Mucosa of rectum (tissue), 2 donors: Measurements from ENCODE around the gene SRRM3.
"Not testable (repeated sequence)": the region's sequence is repeated elsewhere in the genome, so short reads cannot be mapped to it uniquely, and the experiment has no call there.

Source experiments
- H3K27ac ChIP-seq, 2 donors: one replicate each; pipeline ENCODE4 v1.7.0; 2013; ENCODE audit warnings: inconsistent platforms in 2 of 2, low read depth in 2 of 2, low read length in 2 of 2
- H3K27me3 ChIP-seq, 2 donors: one replicate each; pipeline ENCODE4 v1.7.0; 2013; ENCODE audit warnings: low read length in 2 of 2; ENCODE audit not compliant: control insufficient read depth in 2 of 2, insufficient read depth in 2 of 2
- H3K36me3 ChIP-seq, 2 donors: one replicate each; pipeline ENCODE4 v1.7.0; 2013; ENCODE audit warnings: low read length in 2 of 2; ENCODE audit not compliant: control insufficient read depth in 2 of 2, insufficient read depth in 2 of 2
- H3K4me1 ChIP-seq, 2 donors: one replicate each; pipeline ENCODE4 v1.7.0; 2013; ENCODE audit warnings: low read length in 2 of 2, mild to moderate bottlenecking in 1 of 2; ENCODE audit not compliant: control insufficient read depth in 2 of 2, insufficient read depth in 2 of 2
- H3K4me3 ChIP-seq, 2 donors: one replicate each; pipeline ENCODE4 v1.7.0; 2013; ENCODE audit warnings: low read length in 2 of 2
- H3K9ac ChIP-seq, 2 donors: one replicate each; pipeline ENCODE4 v1.7.0; 2013; ENCODE audit warnings: low read length in 2 of 2, low read depth in 1 of 2, mild to moderate bottlenecking in 1 of 2
- H3K9me3 ChIP-seq, 2 donors: one replicate each; pipeline ENCODE4 v1.7.0; 2013; ENCODE audit warnings: low read length in 2 of 2; ENCODE audit not compliant: control insufficient read depth in 2 of 2
- donor health status: healthy.
- donor health status: Normal muscosa, but diverticular disease.

SRRM3 gene

GRCh38 chr7:76282344-76283253 lies 80.9 kb downstream of the SRRM3 start:
- Histone ChIP-seq H3K9me3 (no peaks in the 10 kb centered on the region), H3K36me3 (no peaks in the 10 kb centered on the region), H3K4me1 (no peaks in the 10 kb centered on the region), H3K27ac (no peak overlapping the region), H3K9ac (no peak overlapping the region), H3K27me3 (peaks cover 14 to 17% of the 10 kb centered on the region in 2 donors), H3K4me3 (peak overlapping the region in 1 of 2 donors; percentile 26)

DNA sequence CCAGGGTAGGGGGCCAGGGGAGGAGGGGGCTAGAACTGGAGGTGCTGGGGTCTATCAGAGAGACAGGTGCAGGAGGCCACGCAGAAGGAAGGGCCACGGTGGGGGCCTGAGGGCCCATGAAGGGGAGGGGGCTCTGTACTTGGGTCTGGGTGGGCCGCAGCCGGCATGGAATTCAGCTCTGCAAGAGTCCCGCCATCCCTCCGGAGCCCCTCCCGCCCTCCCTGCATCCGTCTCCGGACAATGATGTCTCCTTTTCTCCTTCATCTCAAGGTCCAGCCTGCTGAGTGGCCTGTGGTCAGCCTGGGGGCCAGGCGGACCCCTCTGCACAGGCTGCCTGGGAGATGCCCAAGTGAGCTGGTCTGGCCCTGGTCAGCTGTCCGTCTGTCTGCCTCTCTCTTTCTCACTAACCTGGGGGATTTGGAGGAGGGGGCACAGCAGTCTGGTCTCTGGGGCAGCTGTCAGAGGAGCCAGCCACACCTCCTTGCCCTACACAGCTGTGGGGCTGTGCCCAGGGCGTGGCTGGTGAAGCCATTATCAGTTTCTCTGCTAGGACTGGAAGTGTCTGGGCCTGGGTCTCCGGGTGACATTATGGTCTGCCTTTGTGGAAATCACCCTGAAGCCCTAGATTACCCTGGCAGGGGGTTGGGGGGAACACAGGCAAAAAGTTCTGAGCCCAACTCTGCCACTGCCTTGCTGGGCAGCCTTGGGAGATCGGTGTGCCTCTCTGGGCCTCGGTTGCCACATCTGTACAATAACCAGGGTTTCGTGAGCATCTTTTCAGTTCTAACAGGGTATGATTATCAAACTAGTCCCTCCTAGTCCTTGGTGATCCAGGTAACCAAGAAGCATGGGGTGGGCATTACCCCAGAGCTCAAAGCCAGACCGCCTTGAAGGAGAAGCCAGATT lies 81.8 kb downstream of the SRRM3 start:
- Histone ChIP-seq H3K27me3 (peaks cover 14 to 15% of the 10 kb centered on the region in 2 donors), H3K4me3 (no peak overlapping the region), H3K9me3 (no peaks in the 10 kb centered on the region), H3K9ac (no peak overlapping the region), H3K4me1 (no peaks in the 10 kb centered on the region), H3K27ac (no peak overlapping the region), H3K36me3 (no peaks in the 10 kb centered on the region)

- H3K27ac ChIP-seq, result no peak overlapping the region
- H3K4me3 ChIP-seq, result no peak overlapping the region
- peaks cover 11 to 12% of the 10 kb centered on the region in 2 donors for H3K27me3 ChIP-seq
- H3K4me1 ChIP-seq, result no peaks in the 10 kb centered on the region
- H3K9me3 ChIP-seq, result no peaks in the 10 kb centered on the region
- no peaks in the 10 kb centered on the region for H3K36me3 ChIP-seq
- H3K9ac ChIP-seq, result no peak overlapping the region
Observed at GRCh38 chr7:76285604-76286374, 84.1 kb downstream of the SRRM3 start.

GRCh38 chr7:76286842-76287403 lies 85.2 kb downstream of the SRRM3 start:
- Histone ChIP-seq H3K4me3 (no peak overlapping the region), H3K9me3 (no peaks in the 10 kb centered on the region), H3K36me3 (no peaks in the 10 kb centered on the region), H3K27ac (no peak overlapping the region), H3K27me3 (peaks cover 6 to 8% of the 10 kb centered on the region in 2 donors), H3K9ac (no peak overlapping the region), H3K4me1 (peaks cover 6 to 11% of the 10 kb centered on the region in 2 donors)

- not testable (repeated sequence) for H3K9me3 ChIP-seq, H3K27me3 ChIP-seq, H3K36me3 ChIP-seq, H3K9ac ChIP-seq, H3K4me3 ChIP-seq
- Histone ChIP-seq H3K27ac (peak overlapping the region; percentile 43 to 68), H3K4me1 (peaks cover 26 to 30% of the 10 kb centered on the region in 2 donors)
Observed at GRCh38 chr7:76290847-76291350, 89.2 kb downstream of the SRRM3 start.

- H3K4me3 ChIP-seq, result peak overlapping the region; percentile 34 to 48
- no peaks in the 10 kb centered on the region for H3K9me3 ChIP-seq
- no peaks in the 10 kb centered on the region for H3K27me3 ChIP-seq
- no peaks in the 10 kb centered on the region for H3K36me3 ChIP-seq
- H3K4me1 ChIP-seq, result peaks cover 26 to 30% of the 10 kb centered on the region in 2 donors
- peak overlapping the region; percentile 72 to 75 for H3K27ac ChIP-seq
- peak overlapping the region in 1 of 2 donors; percentile 55 for H3K9ac ChIP-seq
Observed at GRCh38 chr7:76291351-76292212, 89.9 kb downstream of the SRRM3 start.

- H3K9me3 ChIP-seq, result no peaks in the 10 kb centered on the region
- peaks cover 32 to 36% of the 10 kb centered on the region in 2 donors for H3K4me1 ChIP-seq
- no peaks in the 10 kb centered on the region for H3K27me3 ChIP-seq
- peak overlapping the region in 1 of 2 donors; percentile 55 for H3K9ac ChIP-seq
- H3K27ac ChIP-seq, result peak overlapping the region; percentile 72 to 75
- no peaks in the 10 kb centered on the region for H3K36me3 ChIP-seq
- H3K4me3 ChIP-seq, result peak overlapping the region; percentile 34 to 48
Observed at GRCh38 chr7:76292213-76292573, 90.5 kb downstream of the SRRM3 start.

DNA sequence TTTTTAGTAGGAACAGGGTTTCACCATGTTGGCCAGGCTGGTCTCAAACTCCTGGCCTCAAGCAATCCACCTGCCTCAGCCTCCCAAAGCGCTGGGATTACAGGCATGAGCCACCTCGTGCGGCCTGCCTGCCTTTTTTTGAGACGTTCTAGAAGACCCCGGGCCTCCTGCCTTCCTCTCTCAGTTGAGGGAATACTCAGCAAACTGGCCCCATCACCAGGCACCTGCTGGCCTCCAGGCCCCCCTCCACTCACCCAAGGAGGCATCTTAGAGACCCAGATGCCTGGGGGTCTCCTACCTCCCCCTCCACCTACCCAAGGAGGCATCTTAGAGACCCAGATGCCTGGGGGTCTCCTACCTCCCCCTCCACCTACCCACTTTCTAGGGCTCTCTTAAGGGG lies 91.2 kb downstream of the SRRM3 start:
- not testable (repeated sequence) for H3K27me3 ChIP-seq, H3K36me3 ChIP-seq, H3K9me3 ChIP-seq, H3K4me3 ChIP-seq
- Histone ChIP-seq H3K27ac (peak overlapping the region; percentile 89 to 90), H3K9ac (peak overlapping the region in 1 of 2 donors; percentile 45), H3K4me1 (peaks cover 38 to 42% of the 10 kb centered on the region in 2 donors)
